ENCODE data around the gene CFAP119. TPM values are rescaled to one million over a fixed set of nuclear protein-coding genes. Genes with fewer than 3 reads are reported as not detected.

The CFAP119 gene
- polyA plus RNA-seq, 1 donor: 8.8 TPM

DNA sequence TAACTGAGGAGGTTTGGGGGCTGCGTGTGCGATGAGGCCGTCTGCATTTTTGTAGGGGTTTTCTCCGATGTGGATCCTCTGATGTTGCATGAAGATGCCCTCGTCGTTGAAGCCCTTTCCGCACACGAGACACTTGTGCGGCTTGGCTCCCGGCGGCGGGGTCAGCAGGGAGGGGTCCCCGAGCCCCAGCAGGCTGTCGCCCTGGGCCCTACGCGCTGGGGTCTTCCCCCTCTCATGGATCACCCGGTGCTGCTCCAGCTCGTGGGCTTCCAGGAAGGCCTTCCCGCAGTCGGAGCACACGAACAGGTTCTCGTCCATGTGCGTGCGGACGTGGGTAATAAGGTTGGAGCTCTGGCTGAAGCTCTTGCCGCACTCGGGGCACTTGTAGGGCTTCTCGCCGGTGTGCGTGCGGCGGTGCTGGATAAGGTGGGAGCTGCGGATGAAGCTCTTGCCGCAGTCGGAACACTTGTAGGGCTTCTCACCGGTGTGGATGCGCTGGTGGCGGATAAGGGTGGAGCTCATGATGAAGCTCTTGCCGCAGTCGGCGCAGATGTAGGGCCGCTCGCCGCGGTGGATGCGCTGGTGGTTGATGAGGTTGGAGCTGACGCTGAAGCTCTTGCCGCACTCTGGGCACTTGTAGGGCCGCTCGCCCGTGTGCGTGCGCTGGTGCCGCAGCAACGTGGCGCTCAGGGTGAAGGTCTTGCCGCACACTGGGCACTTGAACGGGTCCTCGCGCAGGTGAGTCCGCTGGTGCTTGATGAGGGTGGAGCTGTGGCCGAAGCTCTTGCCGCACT, 20.8 kb upstream of the CFAP119 start:
- no peak for DNase-seq

DNA sequence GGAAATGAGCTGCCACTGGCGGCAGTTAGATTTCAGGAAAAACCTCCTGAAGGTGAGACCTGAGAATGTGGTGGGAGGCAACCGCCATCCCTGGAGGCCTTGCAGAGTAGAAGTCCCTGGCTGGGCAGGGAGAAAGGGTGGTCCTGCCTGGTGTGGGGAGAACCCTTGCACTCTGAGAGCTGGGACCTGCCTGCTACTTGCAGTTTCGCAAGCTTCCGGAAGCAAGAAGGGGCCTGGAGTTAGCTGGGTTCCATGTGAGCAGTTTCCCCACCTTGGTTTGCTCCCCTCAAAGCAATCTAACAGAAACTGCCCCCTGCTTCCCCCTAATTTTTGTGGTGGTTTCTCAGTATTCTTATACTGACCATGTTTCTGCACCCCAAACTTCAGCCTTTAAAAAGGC, 18.7 kb upstream of the CFAP119 start:
- DNase-seq: no peak

DNA sequence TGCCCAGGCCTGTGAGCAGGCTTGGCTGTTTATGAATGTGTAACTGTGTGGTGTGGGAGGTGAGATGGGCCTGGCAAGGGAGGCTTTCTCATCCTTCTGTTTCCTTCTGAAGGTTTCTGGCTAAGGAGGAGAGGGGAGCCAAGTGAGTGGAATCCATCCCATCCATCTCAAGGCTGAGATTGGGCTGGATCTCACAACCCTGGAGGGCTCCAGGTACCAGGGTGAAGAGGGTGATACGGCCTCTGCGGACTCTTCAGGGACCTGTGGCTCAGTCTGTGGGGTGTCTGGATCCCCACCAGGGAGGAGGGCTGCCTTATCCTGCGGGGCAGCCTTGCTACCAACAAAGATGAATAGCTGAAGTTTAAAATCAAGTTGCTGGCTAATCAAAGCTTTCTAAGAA, 18.2 kb upstream of the CFAP119 start:
- DNase-seq: no peak

DNA sequence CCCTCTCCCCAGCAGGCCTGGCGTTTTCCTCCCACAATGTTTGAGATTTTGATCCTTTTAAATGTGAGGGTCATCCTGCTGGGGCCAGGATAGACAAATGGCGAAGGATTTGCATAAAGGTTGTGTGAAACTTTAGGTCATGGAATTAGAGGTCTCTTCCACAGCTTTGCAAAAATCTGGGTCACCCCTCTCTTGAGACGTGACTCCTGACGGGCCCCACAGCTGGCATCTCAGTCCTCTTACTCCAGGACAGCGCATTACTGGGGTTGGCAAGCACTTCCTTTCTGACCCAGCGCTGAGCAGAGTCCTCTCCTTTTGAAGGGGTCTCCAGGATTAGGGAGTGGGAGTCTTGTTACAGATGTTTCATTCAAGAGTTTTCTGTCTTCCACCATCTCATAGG, 17.7 kb upstream of the CFAP119 start:
- DNase-seq: no peak

DNA sequence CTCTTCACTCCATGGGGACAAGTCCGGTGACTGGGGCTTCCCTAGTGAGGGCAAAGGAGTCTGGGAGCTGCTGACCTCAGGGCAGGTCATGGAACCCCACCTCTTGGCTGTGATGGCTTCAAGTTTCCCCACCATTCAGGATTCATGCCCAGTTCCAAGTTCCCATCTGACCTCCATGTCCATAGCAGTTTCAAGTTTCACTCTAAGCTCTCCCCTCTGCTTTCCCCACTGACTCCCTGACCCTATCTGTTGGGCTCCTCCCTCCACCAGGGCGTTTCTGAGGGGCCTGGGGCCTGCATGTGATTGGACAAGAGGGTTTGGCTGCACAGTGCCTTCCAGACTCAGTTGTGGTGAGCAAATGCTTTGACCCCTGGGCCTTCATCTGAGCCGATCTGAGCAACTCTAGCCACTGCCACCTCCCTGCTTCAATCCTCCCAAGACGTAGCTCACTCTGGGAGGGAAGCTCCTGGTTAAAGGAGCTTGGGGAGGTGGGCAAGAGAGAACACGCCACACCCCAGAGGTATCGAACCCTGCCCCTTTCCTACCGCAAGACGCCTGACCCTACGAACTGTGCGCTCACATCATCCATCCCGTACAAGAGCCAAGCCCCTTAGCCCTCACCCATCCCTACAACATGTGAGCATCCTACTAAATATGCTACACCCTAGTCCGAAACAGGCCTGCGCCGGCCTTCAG, 16.8 kb upstream of the CFAP119 start:
- DNase-seq: no peak

DNA sequence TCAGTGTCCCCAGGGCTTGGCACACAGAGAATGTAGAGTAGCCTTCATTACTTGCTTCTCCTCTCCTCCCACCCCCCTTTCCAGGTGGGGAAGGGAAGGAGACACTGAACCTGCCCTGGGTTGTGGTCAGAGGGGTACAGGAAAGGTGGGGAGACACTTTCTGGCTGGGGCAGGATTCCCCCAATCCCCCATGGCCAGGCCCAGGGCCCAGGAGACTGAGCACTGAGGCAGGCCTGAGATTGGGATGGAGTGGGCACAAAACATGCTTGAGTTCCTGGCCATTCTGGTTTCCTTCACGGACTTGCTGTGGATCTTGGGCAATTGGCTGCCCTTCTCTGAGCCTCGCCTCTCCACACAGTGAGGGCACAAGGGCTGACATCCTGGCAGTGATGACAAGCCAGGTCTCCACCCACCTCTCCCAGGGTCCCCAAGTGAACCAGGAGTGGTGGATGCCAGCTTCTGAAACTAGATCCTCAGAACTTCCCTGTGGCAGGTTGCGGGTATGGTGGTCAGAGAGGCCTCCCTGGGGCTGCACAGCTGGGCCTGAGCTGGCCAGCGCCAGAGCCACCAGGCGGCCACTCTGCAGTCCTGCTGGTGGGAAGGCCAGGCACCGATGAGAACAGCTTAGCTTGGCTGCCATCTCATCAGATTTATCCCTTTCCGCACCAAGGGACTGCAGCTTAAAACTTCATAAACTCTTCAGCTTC, 15.9 kb upstream of the CFAP119 start:
- DNase-seq: no peak

DNA sequence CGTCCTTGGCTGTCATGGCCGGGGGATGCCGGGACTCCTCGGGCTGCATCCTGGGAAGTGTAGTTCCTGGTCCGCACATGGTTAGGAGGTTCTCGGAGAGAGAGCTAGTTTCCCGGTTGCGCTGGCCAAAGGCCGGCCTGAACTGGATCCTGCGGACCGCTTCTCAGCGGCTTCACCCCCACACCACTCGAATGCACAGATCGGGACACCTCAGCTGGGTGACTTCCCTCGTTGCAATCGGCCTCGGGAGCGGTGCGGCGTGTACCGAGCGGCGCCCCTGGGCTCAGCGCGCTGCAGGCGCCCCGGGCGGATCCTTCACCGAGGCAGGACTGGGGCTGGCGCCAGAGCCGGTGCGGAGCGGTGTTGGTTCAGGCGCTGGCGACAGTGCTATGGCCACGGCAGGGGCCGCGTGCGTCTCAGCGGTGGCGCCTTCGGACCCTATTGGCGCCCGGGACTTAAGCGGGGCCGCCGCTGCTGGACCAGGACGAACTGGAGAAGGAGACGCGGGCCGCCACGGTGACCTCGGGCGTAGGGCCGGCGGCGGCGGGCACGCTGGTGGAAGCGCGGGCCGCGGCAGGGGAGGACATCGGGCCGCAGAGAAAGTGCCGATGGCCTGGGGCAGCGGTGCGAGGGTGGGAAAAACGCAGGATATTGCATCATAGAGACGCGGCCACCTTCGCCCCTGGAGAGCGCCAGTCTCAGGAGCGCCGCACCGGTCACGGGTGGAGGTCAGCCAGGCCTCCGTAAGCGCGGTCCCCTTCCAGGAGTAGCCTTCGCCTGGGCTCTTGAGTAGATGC, 13.7 kb upstream of the CFAP119 start:
- DNase-seq: peak; percentile 82

DNA sequence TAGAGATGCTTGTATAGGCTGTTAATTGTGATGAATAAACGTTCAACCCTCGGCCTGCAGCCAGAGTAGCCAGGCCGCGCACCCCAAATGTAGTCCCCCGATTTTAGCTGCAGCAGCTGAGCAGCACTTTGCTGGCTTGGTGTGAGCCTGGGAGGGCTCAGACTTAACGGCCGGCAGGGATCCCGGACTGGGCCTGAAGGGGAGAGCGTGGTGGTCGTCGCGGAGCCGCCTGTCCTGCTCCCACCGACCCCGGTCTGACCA, 13.2 kb upstream of the CFAP119 start:
- DNase-seq: no peak

DNA sequence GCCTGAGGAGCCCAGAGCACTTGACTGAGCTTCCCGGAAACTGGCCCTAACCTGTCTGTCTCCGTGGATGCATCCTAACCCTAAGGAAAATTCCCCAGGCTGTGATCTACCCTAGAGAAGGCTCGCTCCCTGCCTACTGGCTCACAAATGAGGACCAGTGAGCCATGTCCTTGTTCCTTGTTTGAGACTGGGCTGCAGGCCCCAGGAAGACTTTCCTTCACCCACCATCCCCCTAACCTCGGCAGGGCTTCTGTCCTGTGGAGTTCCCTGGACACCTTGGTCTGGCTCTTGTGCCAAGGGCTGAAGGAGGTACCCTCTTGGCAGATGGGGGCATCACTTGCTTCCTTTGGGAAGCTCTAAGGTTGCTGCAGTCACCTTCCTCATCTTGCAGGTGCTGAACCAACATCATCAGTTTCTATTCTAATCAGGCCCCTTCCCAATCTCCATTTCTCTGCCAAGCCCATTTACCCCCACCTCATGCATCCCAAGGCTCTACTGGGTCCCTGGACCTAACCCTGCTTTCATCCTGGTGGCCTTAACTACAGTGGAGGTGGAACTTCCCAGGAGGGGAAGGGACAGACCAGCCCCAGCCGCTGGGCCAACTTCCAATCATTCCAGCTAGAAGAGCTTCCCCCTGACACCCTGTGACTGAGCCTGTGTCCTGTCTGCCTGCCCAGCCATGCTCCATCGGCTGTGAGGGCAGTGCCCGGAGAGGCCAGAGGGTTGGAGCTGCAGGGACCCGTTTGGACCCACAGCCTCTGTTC, 12.7 kb upstream of the CFAP119 start:
- no peak for DNase-seq

DNA sequence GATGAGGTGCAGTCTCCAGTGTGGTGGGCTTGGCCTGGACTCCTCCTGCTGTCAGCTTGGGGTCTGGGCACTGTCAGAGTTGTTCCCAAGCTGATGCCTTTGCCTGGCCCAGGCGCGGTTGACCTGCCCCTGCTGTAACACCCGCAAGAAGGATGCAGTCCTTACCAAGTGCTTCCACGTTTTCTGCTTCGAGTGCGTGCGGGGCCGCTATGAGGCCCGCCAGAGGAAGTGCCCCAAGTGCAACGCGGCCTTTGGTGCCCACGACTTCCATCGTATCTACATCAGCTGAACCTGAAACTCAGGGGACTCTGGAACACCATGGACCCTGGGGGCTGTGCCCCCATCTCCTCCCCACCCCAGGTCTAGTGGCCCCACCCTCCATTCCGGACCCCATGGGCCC, 12.0 kb upstream of the CFAP119 start:
- DNase-seq: no peak

DNA sequence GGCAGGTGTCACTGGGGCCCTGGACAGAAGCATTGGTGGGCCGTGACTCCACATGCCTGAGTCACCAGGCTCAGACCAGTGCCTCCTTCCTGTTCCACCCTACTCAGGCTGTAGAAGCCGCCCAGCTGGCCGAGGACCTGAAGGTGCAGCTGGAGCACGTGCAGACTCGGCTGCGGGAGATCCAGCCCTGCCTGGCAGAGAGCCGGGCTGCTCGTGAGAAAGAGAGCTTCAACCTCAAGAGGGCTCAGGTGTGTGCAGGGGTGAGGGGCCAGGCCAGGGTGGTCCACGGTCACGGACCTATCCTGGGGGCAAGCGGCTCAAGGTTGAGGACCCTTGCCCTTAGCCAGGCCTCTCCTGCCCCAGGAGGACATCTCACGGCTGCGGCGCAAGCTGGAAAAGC, 9.9 kb upstream of the CFAP119 start:
- no peak for DNase-seq

DNA sequence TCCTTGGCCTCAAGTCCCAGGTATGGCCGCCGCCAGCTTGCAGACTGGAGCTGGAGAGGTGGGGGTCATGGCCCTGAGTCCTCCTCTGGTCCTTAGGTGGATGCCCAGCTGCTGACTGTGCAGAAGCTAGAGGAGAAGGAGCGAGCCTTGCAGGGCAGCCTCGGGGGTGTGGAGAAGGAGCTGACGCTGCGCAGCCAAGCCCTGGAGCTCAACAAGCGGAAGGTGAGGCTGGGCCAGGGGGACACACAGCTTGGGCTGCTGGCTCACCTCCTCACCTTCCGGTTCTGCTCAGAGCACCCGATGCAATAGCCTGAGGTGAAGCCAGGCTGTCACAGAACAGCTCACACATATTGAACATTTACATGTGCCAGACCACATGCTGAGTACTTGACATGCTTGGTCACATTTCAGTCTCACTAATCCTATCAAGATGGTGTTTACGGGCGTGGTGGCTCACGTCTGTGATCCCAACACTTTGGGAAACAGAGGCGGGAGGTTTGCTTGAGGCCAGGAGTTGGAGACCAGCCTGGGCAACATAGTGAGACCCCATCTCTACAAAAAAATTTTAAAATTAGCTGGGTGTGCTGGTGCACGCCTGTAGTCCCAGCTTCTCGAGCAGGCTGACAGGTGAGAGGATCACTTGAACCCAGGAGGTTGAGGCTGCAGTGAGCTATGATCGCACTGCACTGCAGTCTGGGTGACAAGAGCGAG, 7.7 kb upstream of the CFAP119 start:
- DNase-seq: no peak

DNA sequence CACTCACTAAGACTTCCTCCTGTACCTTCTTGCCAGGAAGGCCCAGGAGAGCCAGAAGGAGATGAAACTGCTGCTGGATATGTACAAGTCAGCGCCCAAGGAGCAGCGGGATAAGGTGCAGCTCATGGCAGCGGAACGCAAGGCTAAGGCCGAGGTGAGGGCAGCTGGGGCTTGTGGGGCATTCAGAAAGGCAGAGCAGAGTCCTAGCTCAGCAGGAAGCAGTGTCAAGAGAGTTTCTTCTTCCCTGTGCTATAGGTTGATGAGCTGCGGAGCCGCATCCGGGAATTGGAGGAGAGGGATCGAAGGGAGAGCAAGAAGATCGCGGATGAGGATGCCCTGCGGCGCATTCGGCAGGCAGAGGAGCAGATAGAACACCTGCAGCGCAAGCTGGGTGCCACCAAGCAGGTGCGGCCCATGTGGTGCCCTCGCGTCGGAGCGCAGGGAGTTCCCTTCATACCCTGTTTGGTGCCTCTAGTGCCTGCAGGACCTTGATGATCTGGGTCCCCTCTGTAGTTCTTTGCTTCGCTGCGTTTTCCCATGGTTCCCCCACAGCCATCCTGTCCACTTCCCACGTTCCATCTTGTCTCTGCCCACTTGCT, 6.8 kb upstream of the CFAP119 start:
- DNase-seq: no peak

DNA sequence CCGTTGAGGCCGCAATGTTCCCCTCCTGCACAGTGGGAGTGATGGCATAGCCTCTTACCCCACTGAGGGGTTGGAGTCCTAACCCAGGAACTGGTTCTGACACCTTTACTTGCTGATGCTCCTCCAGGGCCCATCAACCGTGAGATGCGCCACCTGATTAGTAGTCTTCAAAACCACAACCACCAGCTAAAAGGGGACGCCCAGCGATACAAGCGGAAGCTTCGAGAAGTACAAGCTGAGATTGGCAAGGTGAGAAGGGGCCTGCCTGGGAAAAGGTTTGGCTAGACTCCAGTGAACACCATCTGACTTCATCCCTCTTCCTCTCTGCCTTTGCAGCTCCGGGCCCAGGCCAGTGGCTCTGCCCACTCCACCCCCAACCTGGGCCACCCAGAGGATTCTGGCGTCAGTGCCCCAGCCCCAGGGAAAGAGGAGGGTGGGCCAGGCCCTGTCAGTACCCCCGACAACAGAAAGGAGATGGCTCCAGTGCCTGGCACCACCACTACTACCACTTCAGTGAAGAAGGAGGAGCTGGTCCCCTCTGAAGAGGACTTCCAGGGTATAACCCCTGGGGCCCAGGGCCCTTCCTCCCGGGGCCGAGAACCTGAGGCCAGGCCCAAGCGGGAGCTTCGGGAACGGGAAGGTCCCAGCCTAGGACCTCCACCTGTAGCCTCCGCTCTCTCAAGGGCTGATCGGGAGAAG, 6.1 kb upstream of the CFAP119 start:
- DNase-seq: no peak

DNA sequence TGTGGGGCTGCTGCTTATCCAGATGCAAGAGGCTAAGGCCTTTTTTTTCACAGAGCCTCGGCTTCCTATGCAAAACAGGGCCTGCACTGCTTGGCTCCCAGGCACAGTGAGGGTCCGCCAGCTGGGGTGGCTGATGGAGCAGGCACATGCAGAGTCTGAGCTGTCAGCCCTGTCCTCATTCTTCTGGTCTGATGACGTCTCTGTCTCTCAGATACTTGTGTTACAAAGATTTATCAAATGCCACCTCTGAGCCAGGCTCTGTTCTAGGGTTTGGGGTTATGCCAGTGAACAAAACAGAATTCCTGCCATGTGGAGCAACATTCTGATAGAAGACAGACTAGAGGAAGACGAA, 5.0 kb upstream of the CFAP119 start:
- no peak for DNase-seq

DNA sequence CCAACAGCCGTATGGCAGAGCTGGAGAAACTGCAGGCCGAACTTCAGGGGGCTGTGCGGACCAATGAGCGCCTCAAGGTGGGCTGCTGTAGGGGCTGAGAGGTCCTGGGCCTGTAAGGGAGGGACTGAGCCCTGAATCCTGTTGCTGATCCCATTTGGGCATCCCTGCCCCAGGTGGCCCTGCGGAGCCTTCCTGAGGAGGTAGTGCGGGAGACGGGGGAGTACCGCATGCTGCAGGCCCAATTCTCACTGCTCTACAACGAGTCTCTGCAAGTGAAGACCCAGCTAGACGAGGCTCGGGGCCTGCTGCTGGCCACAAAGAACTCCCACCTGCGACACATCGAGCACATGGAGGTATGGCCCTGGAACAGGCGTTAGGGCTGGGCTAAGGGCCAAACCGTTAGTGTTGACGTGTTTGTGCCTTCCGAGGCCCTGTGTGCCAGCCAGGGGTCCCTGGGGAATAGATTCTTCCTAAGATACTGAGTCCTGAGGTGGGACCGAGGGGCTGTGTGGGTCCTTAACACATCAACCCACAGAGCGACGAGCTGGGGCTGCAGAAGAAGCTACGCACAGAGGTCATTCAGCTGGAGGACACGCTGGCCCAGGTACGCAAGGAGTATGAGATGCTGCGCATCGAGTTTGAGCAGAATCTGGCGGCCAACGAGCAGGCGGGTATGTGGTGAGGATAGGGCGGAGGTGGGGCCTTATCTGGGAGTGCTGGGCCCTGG, 4.5 kb upstream of the CFAP119 start:
- no peak for DNase-seq

DNA sequence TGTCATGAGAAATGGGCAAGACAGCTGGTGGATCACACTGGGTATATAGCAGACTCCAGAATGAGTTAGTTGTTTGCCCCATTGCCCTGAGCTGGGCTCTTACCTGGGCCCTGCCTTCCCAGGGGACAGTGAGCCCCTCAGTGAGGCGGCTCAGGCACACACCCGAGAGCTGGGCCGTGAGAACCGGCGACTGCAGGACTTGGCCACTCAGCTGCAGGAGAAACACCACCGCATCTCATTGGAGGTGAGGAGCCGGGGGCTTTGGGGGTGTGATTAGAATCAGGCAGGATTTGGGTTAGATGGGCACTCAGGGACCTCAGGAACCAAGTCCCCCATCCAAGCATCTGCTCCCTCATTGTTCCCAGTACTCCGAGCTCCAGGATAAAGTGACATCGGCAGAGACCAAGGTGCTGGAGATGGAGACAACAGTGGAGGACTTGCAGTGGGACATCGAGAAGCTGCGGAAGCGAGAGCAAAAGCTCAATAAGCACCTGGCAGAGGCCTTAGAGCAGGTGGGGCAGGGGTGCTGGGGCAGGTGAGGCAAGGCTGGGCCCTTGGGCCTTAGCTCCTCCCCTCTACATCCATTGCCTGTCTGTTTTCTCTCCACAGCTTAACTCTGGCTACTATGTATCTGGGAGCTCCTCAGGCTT, 3.1 kb upstream of the CFAP119 start:
- DNase-seq: no peak

DNA sequence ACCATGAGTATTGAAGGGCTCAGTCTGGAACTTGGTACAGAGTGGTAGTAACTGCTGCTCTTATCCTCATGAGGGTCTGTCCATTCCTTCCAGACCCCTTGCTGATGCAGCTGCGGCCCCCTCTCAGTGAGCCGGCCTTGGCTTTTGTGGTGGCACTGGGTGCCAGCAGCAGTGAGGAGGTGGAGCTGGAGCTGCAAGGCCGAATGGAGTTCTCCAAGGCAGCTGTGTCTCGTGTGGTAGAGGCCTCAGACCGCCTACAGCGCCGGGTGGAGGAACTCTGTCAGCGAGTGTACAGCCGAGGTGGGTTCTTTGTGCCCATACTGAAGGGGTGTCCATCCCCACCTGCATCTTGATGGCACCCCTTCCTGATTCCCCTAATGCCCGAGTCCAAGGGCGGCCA, 2.2 kb upstream of the CFAP119 start:
- no peak for DNase-seq

Data from left kidney (tissue), 2 donors.